GM13977 (cell line): ENCODE data around the gene MGLL.

Experiments
- DNase-seq: peaks from one replicate; pipeline ENCODE4 v3.0.0; 2012; ENCODE audit warnings: low spot score
- in situ Hi-C: fragments of 300-500 bp; cut with MboI; formaldehyde crosslinking; loops from one replicate; pipeline ENCODE4 v1.12.0; 2022; ENCODE audit warnings: low sequenced_read_pairs, low pct_unique_long_range_greater_than_20kb, mixed read lengths, inconsistent platforms; ENCODE audit not compliant: unreplicated experiment
- TF ChIP-seq, protein P1 (sequence below): IDR thresholded peaks from 2 replicates; pipeline ENCODE4 v1.5.1; 2012; ENCODE audit warnings: mild to moderate bottlenecking, control low read depth; ENCODE audit not compliant: insufficient read depth; ENCODE audit errors: extremely low read depth, missing control alignments

MGLL gene

DNA sequence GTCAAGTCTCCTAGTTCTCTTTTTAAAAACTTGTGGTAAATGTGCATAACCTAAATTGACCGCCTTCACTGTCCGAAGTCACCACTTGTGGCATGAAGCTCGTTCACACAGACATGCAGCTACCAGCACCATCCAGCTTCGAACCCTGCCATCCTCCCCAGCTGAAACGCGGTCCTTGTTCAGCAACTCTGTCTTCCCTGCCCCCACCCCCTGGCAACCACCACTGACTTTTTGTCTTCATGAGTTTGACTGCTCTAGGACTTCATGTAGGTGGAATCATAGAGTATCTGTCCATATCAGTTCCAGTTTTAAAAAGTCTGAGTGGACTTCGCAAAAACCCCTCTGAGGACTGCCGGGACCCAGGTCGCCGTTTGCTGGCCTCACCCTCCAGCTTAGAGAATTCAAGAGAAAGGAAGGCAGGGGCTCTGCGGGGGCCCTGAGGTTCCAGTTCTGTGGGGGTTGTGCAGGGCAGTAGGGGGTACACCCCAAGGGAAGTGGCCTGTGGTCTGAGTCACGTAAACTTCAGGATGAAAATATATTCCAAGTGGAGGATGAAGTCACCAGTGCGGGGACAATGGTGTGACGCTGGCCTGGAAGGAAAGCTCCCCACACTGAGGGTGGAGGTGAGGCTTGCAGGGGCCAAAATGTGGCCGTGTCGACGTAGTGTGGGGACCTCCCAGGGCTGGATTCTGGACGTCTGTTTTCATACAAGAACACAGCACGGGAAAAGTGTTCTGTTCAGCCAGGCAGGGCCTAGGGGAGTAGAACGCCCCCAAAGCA lies 82.0 kb downstream of the MGLL start:
- DNase-seq, result no peak
- TF ChIP-seq, protein P1, sequence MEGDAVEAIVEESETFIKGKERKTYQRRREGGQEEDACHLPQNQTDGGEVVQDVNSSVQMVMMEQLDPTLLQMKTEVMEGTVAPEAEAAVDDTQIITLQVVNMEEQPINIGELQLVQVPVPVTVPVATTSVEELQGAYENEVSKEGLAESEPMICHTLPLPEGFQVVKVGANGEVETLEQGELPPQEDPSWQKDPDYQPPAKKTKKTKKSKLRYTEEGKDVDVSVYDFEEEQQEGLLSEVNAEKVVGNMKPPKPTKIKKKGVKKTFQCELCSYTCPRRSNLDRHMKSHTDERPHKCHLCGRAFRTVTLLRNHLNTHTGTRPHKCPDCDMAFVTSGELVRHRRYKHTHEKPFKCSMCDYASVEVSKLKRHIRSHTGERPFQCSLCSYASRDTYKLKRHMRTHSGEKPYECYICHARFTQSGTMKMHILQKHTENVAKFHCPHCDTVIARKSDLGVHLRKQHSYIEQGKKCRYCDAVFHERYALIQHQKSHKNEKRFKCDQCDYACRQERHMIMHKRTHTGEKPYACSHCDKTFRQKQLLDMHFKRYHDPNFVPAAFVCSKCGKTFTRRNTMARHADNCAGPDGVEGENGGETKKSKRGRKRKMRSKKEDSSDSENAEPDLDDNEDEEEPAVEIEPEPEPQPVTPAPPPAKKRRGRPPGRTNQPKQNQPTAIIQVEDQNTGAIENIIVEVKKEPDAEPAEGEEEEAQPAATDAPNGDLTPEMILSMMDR, result no peak

DNA sequence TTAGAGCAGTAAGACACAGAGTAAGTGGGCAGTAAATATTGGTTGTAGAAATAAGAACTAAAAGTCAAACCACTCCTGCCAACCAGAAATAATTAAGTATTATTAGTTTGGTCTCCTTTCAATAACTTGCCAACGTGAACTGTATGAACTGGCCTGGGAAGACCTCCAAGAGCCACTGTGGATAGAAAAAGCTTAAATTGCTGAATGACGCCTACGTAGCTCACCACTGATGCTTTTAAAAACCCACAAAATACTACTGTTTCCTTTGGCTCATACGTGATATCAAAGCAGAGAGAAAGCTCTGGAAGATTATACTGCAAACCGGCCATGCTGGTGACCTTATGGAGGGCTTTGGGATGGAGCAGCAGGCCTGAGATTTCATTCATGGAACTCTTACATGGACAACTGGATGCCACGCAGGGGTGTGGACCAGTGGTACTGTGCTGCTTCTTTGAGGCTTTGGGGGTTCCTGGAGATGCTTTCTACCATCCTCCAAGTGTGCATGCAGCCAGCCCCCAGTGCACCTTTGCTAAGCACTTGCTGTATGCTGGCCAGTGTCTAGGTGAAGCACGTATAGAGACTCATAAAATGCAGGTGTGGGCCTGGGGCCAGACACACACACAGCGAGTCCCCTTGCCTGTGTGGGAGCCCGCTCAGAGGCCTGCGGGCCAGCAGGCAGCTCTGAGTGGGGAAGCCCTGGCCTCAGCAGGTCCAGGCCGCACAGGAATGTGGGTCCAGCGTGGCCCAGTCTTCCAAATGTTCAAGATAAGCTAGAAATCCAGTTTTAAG lies 82.8 kb downstream of the MGLL start:
- no peak for DNase-seq
- in situ Hi-C loops, result no loop called here
- TF ChIP-seq, protein P1, result no peak

More for the DNA sequence above, 82.0 kb downstream of the MGLL start:
- in situ Hi-C loops, result no loop called here

DNA sequence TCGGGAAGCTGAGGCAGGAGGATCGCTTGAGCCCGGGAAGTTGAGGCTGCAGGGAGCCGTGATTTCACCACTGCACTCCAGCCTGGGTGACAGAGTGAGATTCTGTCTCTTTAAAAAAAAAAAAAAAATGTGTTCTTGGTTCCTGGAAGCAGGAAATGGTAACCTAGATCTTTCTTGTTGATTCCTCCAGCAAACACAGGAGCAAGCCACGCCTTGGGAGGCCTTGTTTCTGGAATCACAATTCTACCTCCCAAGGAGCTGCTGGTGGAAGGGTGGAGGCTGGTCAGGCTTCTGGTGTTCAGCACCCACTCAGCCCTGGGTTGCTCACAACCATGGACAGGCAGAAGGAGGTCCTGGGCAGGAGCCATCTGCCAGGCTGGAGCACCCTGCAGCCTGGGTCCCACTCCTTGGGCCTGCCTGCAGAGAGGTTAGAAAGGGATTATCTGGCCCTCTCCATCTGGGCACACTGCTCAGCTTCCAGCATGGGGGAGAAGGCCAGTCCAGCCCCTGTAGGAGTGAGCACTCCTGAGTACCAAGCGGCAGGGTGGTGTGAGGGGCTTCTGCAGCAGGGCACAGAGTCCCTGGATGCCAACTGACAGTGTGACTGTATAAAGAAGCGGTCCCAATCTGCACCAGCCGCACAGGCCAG lies 84.0 kb downstream of the MGLL start:
- TF ChIP-seq, protein P1, result no peak
- in situ Hi-C loops, result no loop called here
- no peak for DNase-seq

DNA sequence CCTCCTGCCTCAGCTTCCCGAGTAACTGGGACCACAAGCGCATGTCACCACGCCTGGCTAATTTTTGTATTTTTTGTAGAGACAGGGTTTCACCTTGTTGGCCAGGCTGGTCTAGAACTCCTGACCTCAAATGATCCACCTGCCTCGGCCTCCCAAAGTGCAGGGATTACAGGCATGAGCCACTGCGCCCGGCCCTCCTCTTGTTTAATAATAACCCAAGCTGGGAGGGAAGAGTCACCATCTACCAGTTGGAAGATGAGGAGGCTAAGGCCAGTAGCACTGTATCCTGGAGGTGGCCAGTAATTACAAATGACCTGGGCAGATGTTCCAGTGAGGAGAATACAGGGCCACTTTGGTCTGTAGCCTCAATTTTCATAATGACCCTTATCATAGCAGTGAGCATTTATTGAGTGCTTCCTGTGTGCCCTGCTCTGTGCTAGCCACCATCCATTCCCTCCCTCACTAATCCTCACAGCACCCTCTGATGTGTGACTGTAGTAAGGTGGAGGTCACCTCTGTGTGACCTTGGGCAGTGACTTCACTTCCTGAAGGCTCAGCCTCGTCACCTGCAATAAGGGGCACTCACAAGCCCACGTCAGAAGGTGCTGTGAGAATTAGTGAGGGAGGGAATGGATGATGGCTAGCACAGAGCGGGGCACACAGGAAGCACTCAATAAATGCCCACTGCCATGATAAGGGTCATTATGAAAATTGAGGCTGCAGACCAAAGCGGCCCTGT lies 85.3 kb downstream of the MGLL start:
- in situ Hi-C loops, result no loop called here
- TF ChIP-seq, protein P1, result no peak
- DNase-seq, result no peak

DNA sequence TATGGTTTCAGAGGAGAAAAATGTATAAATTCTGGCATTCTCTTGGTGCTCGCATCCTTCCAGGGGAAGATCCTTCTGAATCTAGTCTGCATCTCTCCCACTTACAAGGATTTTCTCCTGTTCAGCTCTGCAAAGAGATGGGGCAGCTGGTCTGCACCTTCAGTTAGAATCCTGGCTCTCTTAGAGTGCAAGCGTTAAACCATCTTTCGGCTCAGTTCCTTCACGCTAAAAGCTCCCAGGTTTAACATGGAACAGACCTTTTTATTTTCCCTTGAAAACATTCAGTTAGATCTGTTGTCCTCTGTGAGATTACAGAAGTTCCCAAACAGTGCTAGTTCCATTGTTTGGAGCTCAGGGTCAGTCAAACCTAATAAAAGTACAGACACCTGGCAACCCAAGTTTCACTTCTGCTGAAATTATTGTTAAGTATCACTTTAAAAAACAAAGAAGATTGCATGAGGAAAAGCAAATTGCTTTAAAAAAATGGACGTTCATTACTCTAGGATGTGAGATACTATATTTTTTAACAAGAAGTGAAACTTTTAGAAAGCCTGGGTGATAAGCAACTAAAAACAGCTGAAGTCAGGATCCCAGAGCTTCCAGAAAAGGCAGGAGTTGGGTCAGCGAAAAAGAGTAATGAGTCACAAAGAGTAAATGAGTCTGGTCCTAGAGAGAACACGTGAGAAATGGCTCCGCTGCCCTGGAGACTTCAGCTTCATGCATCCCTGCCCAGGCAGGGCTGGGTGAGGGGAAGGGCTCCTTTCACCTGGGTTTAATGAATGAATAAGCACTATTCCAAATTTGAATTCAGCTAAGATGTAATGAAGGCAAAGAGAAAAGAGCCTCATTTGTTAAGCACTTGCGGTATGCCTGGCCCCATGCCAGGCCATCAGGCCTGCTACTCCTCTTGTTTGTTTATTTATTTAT lies 86.3 kb downstream of the MGLL start:
- in situ Hi-C loops, result no loop called here
- TF ChIP-seq, protein P1, result no peak
- peak; percentile 61 for DNase-seq
